ENCODE measurements around the gene OPN3.

The OPN3 gene

DNA sequence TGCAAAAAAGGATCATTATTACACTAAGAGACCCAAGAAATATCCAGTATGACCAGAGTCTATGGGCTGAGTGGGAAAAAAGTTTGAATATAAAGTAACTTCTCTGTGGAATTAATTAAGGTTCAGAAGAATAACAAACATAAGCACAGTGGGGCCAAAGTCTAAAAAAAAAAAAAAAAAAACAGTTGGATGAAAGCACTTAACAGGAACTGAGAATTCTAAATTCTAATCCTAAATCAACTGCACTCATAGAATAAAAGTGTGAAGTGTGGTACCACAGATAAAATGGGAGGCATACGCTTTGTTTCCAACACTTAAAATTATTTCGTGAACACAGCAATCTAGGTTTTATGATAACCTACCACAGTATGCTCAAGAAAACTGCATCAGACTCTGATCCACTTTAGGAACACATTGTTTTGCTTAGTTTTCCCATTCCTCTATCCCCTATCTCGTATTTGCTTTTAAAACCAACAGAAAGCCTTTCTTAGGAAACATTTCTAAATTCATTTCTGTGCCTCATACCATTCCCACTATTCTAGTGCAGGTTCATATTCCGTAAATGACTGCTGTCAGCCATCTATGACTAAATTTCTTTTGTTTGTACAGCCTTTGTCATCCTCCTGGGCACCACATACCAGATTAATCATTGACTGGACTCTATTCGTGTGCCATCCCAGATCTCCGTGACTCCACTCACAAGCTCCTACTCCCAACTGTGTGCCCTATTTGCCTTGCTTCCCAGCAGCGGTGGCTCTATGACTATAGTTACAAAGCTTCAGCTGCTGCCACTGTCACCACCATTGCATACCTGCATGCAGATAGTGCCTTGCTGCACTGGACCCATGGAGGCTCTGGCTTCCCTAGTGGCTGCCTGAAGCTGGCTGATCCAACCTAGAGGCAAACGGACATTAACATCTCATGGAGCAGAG, 24.9 kb downstream of the OPN3 start:
- DNase-seq = no peak

DNA sequence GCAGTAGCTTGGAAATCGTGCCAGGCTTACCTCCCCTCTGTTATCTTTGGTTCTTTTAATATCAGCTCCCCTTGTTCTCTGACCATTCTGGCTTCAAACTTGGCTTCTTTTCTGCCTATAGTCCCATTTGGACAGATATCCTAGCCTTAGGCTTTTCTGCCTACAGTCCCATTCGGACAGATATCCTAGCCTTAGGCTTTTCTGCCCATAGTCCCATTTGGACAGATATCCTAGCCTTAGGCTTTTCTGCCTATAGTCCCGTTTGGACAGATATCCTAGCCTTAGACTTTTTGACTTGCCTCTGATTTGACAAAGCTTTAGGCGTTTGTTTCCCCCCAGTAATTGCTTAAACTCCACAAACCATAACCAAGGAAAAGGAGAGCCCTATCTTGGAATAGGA, 25.6 kb downstream of the OPN3 start:
- DNase-seq = no peak

DNA sequence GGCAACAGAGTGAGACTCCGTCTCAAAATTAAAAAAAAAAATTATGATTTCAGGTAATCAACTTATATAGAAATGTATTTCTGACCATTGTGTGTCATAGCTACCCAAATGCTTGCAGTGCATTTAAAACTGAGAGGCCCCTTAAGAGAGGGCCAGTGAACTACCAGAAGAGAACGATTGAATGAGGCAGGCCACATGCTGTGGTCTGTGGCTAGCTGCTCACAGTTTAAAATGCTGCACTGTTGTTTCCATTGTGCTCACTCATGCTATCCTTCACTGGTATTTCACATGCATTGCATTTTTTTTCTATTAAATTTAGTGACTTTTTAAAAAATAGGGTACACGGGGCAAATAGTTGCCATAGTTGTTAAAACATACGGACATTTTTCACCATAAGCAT, 26.0 kb downstream of the OPN3 start:
- no peak for DNase-seq

DNA sequence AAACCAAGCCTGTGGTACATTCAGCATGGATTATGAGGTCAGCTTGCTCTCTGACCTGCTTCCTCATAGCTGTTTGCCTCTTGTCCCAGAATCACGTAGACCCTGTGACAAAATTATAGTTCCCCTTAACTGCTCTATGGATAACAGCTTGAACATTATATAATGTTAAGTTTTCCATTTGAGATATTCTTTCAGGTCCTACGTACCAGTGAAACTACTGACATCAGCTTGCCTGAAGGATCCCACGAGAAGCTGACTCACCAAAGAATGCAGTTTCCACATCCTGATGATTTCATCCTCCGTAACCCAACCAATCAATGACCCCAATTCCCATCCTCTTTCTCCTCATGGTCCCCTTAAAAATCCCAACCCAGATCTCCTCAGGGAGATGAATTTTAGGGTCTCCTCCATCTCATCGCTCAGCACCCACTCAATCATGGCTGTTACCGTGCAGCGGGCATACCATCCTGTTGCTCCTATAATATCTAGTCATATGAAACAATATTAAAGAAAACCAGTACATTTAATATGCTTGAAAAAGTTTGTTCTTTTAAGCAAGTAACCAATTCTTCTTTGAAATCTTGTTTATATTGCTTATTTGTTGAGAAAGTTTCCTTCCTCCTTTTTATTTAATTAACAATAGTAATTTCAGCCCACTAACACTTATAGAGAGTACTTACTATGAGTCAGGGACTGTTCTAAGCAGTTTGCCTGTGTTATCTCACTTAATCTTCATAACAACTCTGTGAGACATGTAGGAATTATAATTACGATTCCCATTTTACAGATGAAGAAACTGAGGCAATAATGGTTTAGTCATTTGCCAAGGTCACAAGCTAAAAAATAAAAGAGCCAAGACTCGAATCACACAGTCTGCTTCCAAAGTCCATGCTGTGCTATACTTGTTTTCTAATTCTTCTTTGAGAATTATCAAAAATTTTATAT, 27.4 kb downstream of the OPN3 start:
- DNase-seq = peak; percentile 45

DNA sequence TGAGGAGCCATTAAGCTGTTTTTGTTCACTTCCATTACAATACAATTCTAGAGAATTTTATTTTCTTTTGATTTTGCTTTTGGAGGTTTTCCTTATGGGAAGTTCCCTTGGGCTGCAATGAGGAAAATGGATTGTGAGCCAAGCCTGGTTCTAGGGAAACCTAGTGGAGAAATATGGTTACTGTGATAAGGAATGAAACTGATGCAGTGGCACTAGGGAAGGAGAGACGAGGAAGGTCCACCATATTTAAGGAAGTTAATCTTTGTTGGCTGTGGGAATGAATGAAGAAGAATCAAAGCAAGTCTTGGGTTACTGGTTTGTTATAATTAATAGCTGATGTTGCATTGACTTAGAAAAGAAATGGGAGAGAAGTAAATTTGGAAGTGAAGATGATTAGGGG, 28.4 kb downstream of the OPN3 start:
- no peak for DNase-seq

DNA sequence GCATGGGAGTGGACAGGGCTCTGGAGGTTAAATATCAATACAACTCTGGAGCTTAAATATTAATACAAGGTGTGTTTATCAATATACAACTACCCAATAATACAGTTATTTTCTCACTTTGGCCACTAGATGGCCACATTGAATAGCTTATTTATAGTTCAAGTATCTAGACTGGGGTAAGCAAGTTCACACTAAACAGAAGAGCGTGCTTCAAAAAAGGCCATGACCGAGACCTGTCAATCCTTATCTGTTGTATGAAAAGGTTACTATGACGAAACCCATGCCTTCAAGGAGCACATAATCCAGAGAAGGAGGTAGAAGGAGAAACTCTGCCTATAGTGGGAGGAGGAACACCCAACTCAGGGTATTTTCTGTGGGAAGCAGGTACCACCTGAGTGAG, 29.1 kb downstream of the OPN3 start:
- DNase-seq = no peak

DNA sequence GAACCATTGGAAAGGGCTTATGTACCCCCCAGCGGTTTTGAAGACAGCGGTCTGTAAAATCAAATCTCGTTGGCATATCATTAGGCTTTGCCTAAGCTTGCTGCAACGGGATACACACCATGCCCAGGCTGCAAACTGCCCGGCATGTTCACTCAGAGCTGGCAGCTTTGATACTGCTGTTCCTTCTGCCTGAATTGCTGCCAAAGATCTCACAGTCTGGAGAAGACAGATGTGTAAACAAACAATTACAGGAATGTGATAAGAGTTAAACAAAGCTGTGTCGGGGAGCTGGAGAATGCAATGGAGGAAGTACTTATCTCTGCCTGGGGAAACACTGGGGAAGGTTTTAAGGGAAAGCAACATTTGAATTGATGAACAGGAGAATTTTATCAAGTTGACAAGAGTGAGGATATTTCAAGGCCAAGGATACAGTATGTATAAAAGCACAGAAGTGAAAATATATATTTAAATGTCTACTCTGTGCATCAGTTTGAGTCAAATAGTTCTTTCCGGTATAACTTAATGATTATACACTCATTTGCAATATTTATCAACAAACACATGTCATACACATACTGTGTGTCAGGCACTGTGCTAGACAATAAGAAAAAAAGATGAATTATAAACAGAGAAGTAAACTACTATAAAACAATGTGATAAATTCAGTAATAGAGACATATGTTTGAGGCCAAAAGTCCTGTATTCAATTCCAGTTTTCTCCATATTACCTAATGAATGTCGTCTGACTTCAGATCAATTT, 29.9 kb downstream of the OPN3 start:
- no peak for DNase-seq

DNA sequence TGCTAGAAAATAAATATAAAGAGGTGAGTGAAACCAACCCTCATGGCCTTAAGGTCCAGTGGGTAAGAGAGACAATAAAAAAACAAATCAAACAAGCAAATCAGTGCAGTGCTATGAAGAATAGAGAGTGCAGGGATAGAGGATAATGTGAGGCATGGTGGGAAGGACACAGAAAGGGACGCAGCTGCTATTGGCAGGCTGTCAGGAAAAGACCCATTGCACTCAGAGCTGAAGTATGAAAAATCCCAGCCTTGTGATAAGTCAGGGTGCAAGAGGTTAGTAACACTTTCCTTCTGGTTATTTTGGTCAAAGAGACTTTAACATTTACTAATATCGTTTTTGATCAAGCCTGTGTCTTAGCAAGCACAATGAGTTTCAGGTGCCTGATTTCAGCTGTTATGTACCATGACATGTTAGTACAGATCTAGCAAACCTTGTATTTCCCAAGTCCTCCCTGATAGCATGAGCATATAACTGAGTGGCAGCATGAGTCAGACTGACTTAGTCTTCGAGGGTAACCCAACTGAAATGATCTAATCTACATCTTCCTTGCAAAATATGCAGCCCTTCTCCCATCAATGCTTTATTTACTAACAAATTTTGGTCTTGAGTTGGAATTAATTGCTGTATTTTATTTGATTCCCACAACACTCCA, 31.7 kb downstream of the OPN3 start:
- no peak for DNase-seq

DNA sequence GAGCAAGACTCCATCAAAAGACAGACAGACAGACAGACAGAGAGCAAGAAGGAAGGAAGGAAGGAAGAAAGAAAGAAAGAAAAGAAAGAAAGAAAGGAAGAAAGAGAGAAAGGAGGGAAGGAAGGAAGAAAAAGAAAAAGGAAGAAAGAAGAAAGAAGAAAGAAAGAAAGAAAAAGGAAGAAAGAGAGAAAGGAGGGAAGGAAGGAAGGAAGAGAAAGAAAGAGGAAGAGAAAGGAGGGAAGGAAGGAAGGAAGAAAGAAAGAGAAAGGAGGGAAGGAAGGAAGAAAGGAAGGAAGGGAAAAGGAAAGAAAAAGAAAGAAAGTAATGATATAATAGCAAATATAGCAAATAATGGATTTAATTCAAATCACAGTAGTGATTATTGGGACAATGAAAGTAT, 32.7 kb downstream of the OPN3 start:
- no peak for DNase-seq

DNA sequence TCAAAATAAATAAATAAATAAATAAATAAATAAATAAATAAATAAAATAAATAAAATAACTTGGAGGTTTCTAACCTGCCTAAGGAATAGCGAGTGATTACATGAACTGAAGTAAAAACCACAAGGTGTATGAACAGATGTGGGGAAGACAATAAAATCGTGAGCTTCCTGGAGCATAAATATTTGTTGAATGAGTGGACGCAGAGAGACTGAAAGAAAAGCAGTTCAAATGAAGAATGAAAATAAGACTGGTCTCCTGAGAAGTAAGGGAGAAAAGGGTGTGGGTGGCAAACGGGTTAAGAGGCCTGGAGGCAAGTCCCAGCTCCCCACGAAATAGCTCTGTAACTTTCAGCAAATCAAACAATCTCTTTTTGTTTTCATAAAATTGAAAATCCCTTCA, 33.6 kb downstream of the OPN3 start:
- no peak for DNase-seq

DNA sequence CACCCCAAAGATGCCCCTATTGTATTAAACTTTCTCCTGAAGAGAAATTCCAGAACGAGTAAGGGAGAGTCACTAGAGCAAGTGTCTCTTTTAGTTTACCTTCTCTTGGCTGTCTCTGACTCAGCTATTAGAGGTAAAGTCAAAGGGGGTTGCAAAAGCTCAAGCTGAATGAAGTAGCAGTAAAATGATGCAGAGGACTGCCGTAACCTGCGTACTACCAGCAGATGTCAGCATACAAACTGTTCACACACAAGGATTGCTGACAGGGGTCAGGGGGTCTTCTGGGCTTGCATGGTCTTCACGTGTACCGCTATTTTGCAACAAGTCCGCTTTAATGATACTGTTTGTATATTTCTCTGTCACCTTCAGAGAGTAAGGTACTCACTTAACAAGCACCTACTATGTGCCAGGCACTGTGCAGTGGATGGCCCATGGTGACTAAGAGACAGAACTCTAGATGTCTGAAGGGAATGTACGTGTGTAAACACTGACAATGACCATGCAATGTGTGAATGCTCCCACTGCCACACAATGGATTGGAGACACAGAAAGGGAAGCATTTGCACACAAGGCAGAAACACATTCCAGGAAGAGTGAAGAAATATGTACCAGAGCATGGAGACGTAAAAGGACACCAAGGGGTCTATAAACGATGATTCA, 34.9 kb downstream of the OPN3 start:
- no peak for DNase-seq

DNA sequence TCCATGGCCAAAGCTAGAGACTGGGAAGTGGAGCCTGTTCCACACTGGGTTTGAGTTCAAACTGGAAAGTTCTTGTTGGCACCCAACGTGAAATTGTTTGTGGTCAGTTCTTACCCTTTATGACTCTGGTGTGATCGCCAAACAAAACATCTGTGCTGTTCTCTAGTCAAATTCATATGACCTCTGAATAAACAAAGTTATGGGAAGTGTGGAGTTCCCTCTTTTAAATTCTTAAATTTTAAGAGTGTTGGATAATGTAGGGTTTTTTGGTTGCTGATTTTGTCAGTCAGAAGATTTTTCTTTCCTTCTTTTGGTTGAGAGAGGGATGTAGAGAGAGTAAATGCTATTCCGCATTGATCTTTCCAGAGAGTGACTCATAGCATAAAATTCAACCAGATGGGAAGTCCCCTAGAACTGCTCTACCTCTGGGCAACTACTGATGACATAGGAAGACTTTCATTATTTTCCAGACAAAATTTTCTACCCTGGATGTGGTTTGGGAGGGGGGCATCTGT, 36.4 kb downstream of the OPN3 start:
- DNase-seq = no peak

DNA sequence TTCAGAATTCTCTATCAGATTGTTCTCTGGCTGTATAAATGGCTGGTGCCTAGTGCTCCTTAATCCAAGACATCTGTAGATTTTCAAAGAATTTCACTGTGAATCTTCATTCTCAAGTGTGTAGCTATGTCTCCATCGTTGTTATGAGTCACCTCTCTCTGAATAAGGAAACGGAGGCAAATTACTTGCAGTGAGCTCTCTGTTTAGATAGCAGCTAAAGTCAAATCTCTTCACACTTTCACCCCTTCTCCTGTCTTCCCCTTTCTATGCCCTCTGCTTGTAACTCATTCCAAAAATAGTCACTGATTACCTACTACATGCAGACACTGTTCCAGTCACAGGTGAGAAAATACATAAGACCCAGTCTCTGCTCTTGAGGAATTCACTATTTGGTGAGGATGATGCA, 39.7 kb downstream of the OPN3 start:
- no peak for DNase-seq

DNA sequence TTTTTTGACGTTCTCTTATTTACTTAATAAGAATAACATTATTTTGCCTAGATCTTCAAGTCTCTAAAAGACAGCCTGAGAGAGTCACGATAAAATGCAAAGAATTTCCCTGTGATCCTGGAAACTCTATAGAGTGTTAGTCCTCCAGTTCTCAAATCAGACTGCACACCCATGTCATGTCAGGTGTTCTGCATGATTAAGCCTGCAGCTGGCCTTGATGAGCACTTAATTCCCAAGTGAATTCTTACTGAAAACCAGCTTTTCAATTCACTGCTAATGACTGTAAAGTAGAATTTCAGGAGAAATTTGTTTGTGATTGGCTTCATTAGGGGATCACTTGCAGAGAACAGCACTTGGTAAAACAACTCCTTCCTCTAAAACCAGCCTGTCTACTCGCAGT, 41.9 kb downstream of the OPN3 start:
- DNase-seq = no peak

DNA sequence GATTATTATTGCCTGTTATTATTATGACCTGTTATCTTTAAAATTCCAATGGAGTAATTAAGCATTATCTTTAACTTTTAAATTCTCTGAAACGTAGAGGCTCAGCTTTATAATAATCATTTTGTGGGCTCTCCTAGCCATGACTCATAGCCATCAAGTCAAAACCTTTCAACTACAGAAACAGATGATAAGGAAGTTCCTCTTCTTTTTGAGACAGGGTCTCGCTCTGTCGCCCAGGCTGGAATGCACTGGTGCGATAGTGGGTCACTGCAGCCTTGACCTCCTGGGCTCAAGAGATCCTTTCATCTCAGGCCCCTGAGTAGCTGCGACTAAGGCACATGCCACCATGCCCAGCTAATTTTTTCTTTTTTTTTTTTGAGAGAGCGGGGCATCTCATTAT, 43.5 kb downstream of the OPN3 start:
- no peak for DNase-seq

DNA sequence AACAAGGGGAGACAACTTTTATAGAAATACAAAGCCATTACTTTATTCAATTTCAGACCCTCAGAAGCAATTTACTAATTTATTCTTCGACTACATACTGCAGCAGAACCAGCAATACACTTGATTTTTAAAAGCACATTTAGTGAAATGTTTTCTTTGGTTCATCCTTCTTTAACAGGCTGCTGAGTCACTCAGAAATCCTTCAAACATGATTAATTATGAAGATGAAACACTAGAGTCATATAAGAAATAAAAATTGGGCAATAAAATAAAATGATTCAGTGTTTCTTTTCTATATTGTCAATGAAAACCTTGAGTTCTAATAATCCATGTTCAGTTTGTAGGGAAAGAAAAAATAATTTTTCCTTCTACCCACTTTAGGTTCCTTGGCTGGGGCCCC, 47.0 kb downstream of the OPN3 start:
- no peak for DNase-seq

DNA sequence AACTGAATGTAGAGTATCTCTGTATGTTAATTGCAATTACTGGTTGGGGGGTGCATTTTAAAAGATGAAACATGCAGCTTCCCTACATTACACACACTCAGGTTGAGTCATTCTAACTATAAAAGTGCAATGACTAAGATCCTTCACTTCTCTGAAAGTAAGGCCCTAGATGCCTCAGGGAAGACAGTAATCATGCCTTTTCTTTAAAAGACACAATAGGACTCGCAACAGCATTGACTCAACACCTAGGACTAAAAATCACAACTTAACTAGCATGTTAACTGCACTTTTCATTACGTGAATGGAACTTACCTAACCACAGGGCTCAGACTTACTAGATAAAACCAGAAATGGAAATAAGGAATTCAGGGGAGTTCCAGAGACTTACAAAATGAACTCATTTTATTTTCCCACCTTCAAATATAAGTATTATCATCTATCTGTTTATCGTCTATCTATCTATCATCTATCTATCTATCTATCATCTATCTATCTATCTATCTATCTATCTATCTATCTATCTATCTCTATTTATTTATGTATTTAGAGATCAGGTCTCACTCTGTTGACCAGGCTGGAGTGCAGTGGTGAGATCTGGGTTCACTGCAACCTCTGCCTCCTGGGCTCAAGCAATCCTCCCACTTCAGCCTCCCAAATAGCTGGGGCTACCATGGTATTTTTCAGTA, 47.8 kb downstream of the OPN3 start:
- DNase-seq = no peak

DNA sequence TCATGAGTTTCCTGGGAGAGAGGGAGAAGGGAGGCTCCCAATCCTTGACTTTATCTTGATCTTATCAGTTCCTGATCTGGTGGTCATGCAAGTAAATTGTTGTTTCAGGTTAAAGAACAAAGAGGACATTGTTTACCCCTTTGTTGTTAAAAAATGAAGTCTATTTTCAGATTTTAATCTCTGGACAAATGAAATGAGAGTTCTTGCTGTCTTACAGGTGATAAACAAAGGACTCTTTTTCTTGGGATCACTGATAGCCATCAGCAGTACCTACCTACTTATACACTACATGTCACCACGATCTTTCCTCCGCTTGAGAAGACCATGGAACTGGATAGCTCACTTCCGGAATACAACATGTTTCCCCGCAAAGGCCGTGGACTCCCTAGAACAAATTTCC, 48.4 kb downstream of the OPN3 start:
- no peak for DNase-seq

DNA sequence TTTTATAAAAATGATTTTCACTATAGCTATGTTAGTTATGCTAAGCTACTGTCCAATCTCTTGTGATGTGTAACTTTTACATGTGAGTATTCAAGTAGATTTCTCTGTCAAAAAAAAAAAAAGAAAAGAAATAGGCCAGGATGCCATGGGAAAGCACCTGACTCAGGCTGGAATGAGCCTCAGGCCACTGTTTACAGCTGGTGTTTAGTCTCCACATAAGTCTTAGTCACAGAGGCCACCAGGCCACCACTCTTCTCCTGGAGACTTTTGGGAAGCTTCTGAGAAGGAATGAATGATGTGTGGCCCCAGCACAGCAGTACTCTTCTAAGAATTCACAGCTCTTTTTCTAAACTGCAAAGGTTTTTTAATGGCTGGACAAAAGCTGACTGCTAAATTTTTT, 48.9 kb downstream of the OPN3 start:
- DNase-seq = peak; percentile 54

DNA sequence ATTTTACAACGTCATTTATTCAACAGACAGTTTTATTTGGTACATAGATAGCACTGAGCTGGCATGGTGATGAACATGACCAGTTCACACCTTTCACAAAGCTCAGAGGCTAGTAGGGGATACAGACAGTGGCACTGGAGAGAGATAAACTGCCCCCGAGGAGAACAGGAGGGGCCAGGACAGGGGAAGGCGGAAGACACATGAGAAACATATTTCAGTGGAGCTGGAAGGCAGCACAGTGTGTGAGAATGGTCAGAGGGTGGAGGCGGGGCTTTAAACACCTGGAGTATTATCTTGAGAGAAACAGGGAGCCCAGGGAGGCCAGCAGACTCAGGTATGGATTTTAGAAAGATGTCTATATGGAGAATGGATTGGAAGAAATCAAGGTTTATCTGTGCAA, 49.5 kb downstream of the OPN3 start:
- no peak for DNase-seq

DNA sequence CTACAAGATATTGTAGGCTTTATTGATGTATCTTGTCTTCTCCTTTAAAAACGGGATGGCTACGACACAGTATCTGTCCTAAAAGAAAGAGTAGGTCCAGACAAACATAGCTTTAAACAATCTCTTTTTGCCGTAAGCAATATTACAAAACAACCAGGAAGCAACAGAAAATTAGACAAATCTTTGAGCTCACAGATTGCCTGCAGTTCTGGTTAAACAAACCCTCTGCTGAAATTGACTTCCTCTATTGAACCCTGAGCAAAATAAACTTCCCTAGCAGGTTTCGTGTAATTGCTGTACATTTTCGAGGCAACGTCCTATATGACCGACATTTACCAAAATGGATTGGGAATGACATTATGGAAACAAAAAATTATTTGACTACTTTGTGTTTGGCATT, 50.6 kb downstream of the OPN3 start:
- DNase-seq = no peak

Measured in T1000 (cell line).